Measurements from ENCODE around the gene SULT1A1. TPM values are rescaled to one million over a fixed set of nuclear protein-coding genes. Genes with fewer than 3 reads are reported as not detected.

The SULT1A1 gene
- total RNA-seq, 2 experiments from 2014 or later, result 11.1 to 11.3 TPM

Other genes with a start within 250 kb of the SULT1A1 start
- gene NPIPB6, start 246.5 kb downstream of the SULT1A1 start, total RNA-seq, result 1 to 10 TPM; 1.1 to 1.4 TPM
- gene EIF3CL, start 206.2 kb downstream of the SULT1A1 start, total RNA-seq, result 100 to 1,000 TPM in 1 of 2 experiments, 10 to 100 TPM in 1; 84.0 to 101 TPM
- gene NPIPB7, start 137.7 kb downstream of the SULT1A1 start, total RNA-seq, result under 1 TPM in 1 of 2 experiments, not detected in 1; 0.25 TPM
- 10 to 100 TPM; 53.4 to 58.4 TPM for gene CLN3, start 118.0 kb downstream of the SULT1A1 start, total RNA-seq
- gene APOBR, start 115.4 kb downstream of the SULT1A1 start, total RNA-seq, result 10 to 100 TPM; 16.7 to 21.4 TPM
- gene IL27, start 103.2 kb downstream of the SULT1A1 start, total RNA-seq, result not detected
- not detected for gene NUPR1, start 71.1 kb downstream of the SULT1A1 start, total RNA-seq
- gene SGF29, start 56.1 kb downstream of the SULT1A1 start, total RNA-seq, result 10 to 100 TPM; 49.3 to 60.6 TPM
- under 1 TPM; 0.27 to 0.50 TPM for gene SULT1A2, start 13.0 kb downstream of the SULT1A1 start, total RNA-seq
- gene NPIPB8, start 28.0 kb upstream of the SULT1A1 start, total RNA-seq, result under 1 TPM in 1 of 2 experiments, not detected in 1; 0.44 TPM
- gene EIF3C, start 101.4 kb upstream of the SULT1A1 start, total RNA-seq, result 100 to 1,000 TPM; 430 to 457 TPM
- 1 to 10 TPM; 2.5 to 2.6 TPM for gene NPIPB9, start 141.7 kb upstream of the SULT1A1 start, total RNA-seq
- gene ATXN2L, start 213.0 kb upstream of the SULT1A1 start, total RNA-seq, result 100 to 1,000 TPM; 257 to 265 TPM
- gene TUFM, start 236.3 kb upstream of the SULT1A1 start, total RNA-seq, result 100 to 1,000 TPM; 105 to 125 TPM